Breast epithelium (tissue), 4 donors: Measurements from ENCODE around the gene SDC3. TPM values are rescaled to one million over a fixed set of nuclear protein-coding genes. Genes with fewer than 3 reads are reported as not detected.

ENCODE experiments used
- DNase-seq, 2 donors: peaks; one replicate each; pipeline ENCODE4 v3.0.0-alpha.2; 2019; ENCODE audit warnings: low spot score in 2 of 2
- H3K27ac ChIP-seq, 2 donors: fragments of 200-600 bp; sonication (generic) in 1 of 2; one replicate each; pipeline ENCODE4 v1.5.1; 2016 to 2019; ENCODE audit warnings: mild to moderate bottlenecking in 1 of 2
- H3K27me3 ChIP-seq, 2 donors: fragments of 200-600 bp; sonication (generic) in 1 of 2; one replicate each; pipeline versions ENCODE4 v1.5.1 to v1.6.0; 2017 to 2019; ENCODE audit warnings: control low read depth in 1 of 2, mild to moderate bottlenecking in 1 of 2
- H3K36me3 ChIP-seq: fragments of 200-600 bp; one replicate; pipeline ENCODE4 v1.5.1; 2019
- H3K4me1 ChIP-seq, 2 donors: fragments of 200-600 bp; sonication (generic); one replicate each; pipeline ENCODE4 v1.5.1; 2016 to 2019; ENCODE audit warnings: control low read depth in 1 of 2
- H3K4me3 ChIP-seq, 3 donors: fragments of 200-600 bp; sonication (generic); 1 replicate in 2 of 3; 2 replicates in 1 of 3; pipeline ENCODE4 v1.5.1; 2016 to 2019; ENCODE audit warnings: mild to moderate bottlenecking in 3 of 3, moderate library complexity in 2 of 3
- H3K9me3 ChIP-seq, 2 donors: fragments of 200-600 bp; sonication (generic) in 1 of 2; one replicate each; pipeline ENCODE4 v1.5.1; 2016 to 2019; ENCODE audit warnings: control low read depth in 1 of 2
- POLR2A ChIP-seq: fragments of 450-650 bp; IDR thresholded peaks from one replicate; pipeline ENCODE4 v1.6.1; 2016; ENCODE audit warnings: antibody characterized with exemption, mild to moderate bottlenecking, moderate library complexity
- POLR2AphosphoS5 ChIP-seq, 3 donors: sonication (generic); formaldehyde crosslinking; IDR thresholded peaks; one replicate each; pipeline ENCODE4 v1.6.1; 2017; ENCODE audit warnings: antibody characterized with exemption in 3 of 3
- intact Hi-C: fragments of 100-400 bp; cut with DNase I; formaldehyde crosslinking; loops from one replicate; pipeline ENCODE4 v1.15.1; 2023; ENCODE audit warnings: low total_unique reads
- total RNA-seq, 3 donors: library from RNA; depleted of rRNA; stranded (reverse); fragments of >200 nt; gene quantifications; one replicate each; pipeline ENCODE4 v1.1.0, GENCODE V29; 2016
- TF ChIP-seq, protein P1 (sequence below), 3 donors: fragments of 450-650 bp; IDR thresholded peaks; one replicate each; pipeline ENCODE4 v1.5.1; 2016 to 2017; ENCODE audit warnings: antibody characterized with exemption in 3 of 3, mild to moderate bottlenecking in 3 of 3, moderate library complexity in 3 of 3

The SDC3 gene
- total RNA-seq, 3 donors from 2014 or later, result 16.5 to 37.8 (median 26.2) TPM

DNA sequence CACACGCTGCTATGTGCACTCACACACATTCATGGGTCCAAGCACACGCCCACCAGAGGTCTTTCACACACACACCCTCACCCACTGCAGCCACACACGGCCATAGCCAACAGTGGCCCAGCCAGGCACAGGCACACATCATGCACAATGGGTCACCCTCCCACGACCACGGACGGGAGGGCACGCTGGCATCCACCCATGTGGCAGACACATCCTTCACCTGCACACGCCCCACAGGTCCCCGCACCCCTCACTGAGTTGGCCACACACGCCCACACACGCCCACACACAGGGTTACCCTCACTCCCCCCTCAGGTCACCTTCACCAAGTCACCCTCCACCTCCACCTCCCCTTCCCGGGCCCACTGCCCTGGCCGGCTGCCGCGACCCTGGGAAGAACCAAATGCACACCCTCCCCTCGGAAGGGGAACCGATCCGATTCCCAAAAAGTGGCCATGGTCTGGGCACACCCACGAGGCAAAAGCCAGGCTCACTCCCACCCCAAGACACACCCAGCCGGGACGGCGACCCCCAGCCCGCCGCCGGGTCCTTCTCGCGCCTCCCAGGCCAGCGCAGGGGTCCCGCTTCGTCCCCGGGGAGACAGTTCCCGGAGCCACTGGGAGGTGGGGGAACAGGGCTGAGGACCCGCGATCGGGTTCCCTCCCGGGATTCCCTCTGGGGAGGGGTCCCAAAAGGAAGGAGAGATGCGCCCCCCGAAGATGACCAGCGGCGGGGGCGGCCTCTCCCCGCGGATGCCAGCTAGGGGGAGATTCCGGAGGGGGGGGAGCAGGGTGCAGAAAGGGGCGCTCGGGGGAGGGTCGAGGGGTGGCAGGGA, 860 bp downstream of the SDC3 start:
- no peaks in the 10 kb centered on the region for H3K36me3 ChIP-seq
- H3K4me1 ChIP-seq, result peaks cover 2 to 3% of the 10 kb centered on the region in 2 donors

DNA sequence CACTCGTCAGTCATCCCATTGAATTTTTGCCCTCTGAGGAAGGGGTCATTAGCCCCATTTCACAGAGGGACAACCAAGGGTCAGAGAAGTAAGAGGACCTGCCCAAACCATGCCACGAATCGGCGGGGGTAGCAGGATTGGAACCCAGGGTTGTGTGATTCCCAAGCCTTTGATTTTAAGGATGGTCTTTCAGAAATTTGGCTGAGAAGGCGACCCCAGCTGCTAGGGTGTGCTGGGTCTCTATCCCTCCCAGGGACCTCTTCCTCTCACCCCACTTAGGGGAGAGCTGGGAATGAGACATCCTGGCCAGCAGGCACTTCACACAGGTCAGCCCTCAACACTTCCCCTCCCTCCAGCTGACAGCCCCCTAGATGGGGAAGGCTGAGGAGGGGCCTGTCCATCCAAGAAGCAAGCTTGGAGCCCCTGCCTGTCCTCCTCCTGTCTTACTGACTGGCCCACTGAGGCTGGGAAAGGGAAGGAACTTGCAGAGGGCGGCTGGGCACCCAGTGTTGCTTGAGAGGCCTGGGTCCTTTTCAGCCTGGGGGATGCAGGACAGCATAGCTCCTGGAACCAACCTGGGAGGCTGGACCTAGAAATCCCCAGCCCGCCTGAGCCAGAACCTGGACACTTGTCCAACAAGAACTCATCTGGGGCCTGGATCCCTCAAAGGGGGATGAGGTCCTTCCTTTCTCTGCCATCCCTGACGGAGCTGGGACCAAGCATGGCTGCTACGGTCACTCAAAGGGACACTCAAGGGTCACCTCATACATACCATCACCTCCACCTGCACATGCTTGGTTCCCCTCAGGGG, 1.7 kb downstream of the SDC3 start:
- intact Hi-C loops, result no loop called here
- TF ChIP-seq POLR2AphosphoS5 (IDR thresholded peaks at IDR 0.05), result no peak
- no peak for TF ChIP-seq POLR2A
- Histone ChIP-seq H3K4me1 (peaks cover 11% of the 10 kb centered on the region in 2 donors), H3K36me3 (no peaks in the 10 kb centered on the region), H3K4me3 (peak overlapping the region in 2 of 3 donors; percentile 67 to 75), H3K9me3 (no peaks in the 10 kb centered on the region), H3K27me3 (no peaks in the 10 kb centered on the region), H3K27ac (peak overlapping the region; percentile 82 to 87)
- DNase-seq, result no peak

More for the DNA sequence above, 860 bp downstream of the SDC3 start:
- H3K4me3 ChIP-seq, result peak overlapping the region; percentile 51 to 75 (median 67)
- H3K27ac ChIP-seq, result peak overlapping the region; percentile 82 to 87
- no peaks in the 10 kb centered on the region for H3K9me3 ChIP-seq
- intact Hi-C loops, result no loop called here
- H3K27me3 ChIP-seq, result no peaks in the 10 kb centered on the region
- TF ChIP-seq, protein P1, sequence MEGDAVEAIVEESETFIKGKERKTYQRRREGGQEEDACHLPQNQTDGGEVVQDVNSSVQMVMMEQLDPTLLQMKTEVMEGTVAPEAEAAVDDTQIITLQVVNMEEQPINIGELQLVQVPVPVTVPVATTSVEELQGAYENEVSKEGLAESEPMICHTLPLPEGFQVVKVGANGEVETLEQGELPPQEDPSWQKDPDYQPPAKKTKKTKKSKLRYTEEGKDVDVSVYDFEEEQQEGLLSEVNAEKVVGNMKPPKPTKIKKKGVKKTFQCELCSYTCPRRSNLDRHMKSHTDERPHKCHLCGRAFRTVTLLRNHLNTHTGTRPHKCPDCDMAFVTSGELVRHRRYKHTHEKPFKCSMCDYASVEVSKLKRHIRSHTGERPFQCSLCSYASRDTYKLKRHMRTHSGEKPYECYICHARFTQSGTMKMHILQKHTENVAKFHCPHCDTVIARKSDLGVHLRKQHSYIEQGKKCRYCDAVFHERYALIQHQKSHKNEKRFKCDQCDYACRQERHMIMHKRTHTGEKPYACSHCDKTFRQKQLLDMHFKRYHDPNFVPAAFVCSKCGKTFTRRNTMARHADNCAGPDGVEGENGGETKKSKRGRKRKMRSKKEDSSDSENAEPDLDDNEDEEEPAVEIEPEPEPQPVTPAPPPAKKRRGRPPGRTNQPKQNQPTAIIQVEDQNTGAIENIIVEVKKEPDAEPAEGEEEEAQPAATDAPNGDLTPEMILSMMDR (IDR thresholded peaks at IDR 0.05), result no peak
- no peak for TF ChIP-seq POLR2AphosphoS5 (IDR thresholded peaks at IDR 0.05)
- no peak for DNase-seq

DNA sequence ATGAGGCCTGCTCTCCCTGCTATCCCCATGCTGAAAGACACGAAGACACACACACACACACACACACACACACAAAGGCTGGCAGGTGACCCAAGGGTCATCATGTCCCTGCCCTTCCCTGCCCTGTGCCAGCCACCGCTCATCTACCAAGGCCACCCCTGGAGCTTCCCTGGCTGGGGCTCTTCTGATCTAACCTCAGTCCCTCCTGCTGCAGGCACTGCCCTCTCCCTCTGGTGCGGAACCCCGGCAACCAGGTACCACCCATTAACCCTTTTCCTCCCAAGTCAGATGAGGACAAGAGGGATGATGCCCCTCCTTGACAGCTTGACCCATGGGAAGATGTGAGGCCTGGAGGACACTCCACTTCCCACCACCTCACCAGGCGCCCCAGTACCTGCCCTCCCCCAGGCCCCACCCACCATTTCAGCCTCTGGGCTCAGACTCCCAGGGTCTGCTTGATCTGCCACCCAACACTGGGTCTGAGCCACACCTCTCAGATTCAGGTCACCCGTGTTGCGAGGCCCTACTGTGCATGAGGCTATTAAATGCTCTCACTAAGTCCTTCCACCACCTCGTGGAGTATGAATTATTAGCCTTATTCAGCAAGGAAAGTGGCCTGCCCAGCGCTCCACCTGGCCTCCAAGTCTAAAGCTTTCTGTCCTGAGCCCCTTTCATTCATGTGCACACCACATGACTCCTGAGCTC, 2.5 kb downstream of the SDC3 start:
- Histone ChIP-seq H3K36me3 (no peaks in the 10 kb centered on the region), H3K4me1 (peaks cover 13 to 14% of the 10 kb centered on the region in 2 donors), H3K27ac (peak overlapping the region; percentile 82 to 87), H3K27me3 (no peaks in the 10 kb centered on the region), H3K4me3 (peak overlapping the region in 2 of 3 donors; percentile 2 to 75), H3K9me3 (no peaks in the 10 kb centered on the region)
- no peak for DNase-seq
- TF ChIP-seq POLR2AphosphoS5 (IDR thresholded peaks at IDR 0.05) (no peak), POLR2A (no peak)
- TF ChIP-seq, protein P1 (IDR thresholded peaks at IDR 0.05), result no peak
- intact Hi-C loops, result no loop called here

DNA sequence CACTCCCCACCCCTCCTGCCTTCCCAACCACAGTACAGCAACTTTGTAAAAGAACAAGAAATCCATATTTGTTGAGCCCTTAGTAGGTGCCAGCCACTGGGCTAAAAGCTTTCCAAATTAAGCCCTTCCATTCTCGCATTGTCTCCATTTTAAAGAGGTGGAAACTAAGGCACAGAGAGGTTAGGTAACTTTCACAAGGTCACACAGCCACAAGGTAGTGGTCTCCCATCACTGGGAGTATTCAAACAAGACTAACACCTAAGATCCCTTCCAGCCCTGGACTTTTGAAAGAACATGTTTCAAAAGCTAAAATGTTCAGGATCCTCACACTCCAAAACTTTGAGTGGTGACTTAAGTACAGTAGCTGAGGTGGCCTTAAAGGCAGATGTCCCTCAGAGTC, 3.2 kb downstream of the SDC3 start:
- intact Hi-C loops, result no loop called here
- H3K27ac ChIP-seq, result peak overlapping the region; percentile 82 to 87
- no peak for DNase-seq
- H3K36me3 ChIP-seq, result no peaks in the 10 kb centered on the region
- H3K4me3 ChIP-seq, result peak overlapping the region in 2 of 3 donors; percentile 2 to 75
- peaks cover 14 to 15% of the 10 kb centered on the region in 2 donors for H3K4me1 ChIP-seq
- no peak for TF ChIP-seq POLR2AphosphoS5 (IDR thresholded peaks at IDR 0.05)
- TF ChIP-seq, protein P1 (IDR thresholded peaks at IDR 0.05), result no peak
- no peak for TF ChIP-seq POLR2A
- H3K9me3 ChIP-seq, result no peaks in the 10 kb centered on the region
- no peaks in the 10 kb centered on the region for H3K27me3 ChIP-seq

DNA sequence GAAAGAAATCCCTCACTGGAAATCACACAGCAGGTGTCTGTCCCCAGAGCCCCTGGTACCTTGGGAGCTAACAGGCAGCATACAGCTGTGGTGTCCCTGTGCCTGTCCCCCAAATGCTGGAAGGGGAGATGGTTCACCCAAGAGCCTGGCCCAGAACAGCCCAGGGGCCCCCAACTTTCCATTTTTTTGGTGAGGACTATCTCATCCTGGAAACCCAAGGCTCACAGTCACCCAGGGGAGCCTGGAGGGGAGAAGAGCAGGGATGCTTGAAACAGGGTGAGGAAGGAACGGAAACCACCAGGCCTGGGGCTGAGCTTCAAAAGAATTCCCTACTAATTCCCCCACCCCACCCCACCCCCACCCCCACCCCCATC, 3.6 kb downstream of the SDC3 start:
- H3K36me3 ChIP-seq, result no peaks in the 10 kb centered on the region

More for the DNA sequence above, 3.6 kb downstream of the SDC3 start:
- intact Hi-C loops, result no loop called here
- Histone ChIP-seq H3K4me1 (peaks cover 14 to 15% of the 10 kb centered on the region in 2 donors), H3K9me3 (no peaks in the 10 kb centered on the region), H3K4me3 (no peak overlapping the region), H3K27me3 (no peaks in the 10 kb centered on the region), H3K27ac (peak overlapping the region; percentile 55 to 89)
- TF ChIP-seq POLR2A (no peak), POLR2AphosphoS5 (IDR thresholded peaks at IDR 0.05) (no peak)
- DNase-seq, result no peak
